GM12801 (cell line): ENCODE results near the gene BAIAP2.

ENCODE experiments used
- TF ChIP-seq, protein P1 (sequence below): IDR thresholded peaks from one replicate; pipeline ENCODE4 v1.5.1; 2011; ENCODE audit warnings: control low read depth; ENCODE audit not compliant: insufficient read length; ENCODE audit errors: extremely low read depth

BAIAP2 gene

DNA sequence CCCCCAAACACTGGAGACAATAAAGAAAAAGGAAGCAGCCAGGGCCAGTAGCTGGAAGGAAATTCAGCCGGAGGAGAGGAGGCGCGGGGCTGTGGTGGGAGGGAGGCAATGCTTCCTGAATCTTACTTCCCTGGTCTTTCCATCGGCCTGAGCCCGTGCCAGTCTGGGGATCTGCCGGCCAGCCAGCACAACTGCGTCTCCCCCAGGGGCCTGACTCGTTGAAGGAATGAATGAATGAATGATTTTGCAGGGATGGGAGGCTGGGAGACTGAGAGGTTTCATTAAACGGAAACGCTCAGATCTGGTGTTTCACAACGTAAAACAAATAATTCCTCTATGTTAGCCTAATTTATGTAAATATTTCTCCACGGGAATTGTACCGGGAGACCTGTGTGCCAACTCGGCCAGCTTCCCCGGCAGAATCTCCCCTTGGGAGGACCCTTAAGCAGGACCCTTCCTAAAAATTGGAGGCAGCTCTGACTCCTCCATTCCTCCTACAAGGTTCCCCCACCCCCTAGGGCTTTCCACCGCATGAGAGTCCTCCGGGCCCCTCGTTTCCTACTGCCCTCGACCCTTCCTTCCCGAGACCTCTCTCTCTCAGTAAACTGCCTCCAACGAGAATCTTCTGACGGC, 1.3 kb upstream of the BAIAP2 start:
- TF ChIP-seq, protein P1, sequence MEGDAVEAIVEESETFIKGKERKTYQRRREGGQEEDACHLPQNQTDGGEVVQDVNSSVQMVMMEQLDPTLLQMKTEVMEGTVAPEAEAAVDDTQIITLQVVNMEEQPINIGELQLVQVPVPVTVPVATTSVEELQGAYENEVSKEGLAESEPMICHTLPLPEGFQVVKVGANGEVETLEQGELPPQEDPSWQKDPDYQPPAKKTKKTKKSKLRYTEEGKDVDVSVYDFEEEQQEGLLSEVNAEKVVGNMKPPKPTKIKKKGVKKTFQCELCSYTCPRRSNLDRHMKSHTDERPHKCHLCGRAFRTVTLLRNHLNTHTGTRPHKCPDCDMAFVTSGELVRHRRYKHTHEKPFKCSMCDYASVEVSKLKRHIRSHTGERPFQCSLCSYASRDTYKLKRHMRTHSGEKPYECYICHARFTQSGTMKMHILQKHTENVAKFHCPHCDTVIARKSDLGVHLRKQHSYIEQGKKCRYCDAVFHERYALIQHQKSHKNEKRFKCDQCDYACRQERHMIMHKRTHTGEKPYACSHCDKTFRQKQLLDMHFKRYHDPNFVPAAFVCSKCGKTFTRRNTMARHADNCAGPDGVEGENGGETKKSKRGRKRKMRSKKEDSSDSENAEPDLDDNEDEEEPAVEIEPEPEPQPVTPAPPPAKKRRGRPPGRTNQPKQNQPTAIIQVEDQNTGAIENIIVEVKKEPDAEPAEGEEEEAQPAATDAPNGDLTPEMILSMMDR: no peak

DNA sequence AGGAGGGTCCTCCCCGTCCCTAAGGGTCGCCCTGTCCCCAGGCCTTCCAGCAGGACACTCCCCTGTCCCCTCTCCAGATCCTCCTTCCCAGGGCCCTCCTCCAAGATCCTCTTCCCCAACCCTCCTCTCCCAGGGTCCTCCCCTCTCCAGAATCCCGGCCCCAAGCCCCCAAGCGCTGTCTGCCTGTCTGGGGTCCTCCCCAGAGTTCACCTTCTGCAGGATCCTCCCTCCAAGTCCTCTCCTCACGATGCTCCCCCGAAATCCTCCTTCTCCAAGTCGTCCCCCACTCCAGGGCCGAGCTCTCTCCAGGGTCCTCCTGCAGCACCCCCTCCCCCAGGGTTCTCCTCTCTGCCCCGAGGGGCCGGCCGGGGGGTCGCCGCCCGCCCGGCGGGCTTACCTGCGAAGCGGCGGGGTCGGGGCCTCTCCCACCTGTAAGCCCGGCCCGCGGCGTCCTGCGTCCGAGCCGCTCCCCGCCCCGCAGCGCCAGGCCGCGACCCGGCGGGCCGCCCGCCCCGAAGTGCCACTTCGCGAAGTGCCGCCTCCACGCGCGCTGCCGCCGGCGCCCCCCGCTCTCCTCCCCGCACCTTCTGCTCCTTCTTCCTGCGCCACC, 678 bp upstream of the BAIAP2 start:
- TF ChIP-seq, protein P1: no peak

DNA sequence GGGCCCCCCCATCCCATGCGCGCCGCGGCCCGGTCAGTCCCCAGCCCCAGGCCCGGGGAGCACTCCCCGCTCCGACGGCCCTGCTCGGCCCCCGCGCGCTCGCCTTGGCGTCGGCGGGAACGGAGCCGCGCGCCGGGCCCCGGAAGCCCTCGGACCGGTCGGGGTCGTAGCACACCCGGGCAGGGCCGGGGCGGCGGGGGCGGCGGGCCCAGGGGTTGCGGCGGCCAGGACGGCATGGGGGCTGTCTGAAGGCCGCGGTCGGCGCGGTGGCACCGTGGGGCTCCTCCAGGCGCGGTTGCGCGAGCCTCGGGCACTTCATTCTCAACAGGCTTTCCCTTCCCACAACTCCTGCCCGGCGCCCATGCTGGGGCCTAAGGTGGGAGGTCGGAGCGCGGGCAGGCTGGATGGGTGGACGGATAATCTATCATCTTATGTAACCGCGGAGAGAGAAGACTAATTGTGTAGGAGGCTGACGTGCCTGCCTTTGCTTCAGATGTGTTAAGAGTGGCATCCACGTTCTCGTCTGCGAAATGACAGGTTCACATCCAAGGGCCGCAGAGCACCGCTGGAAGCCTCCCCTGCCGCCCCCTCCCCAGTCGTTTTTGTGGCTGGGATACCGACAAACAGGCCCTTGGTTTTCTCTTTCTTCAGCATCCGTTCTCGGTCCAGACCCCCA, 708 bp downstream of the BAIAP2 start:
- TF ChIP-seq, protein P1: no peak

DNA sequence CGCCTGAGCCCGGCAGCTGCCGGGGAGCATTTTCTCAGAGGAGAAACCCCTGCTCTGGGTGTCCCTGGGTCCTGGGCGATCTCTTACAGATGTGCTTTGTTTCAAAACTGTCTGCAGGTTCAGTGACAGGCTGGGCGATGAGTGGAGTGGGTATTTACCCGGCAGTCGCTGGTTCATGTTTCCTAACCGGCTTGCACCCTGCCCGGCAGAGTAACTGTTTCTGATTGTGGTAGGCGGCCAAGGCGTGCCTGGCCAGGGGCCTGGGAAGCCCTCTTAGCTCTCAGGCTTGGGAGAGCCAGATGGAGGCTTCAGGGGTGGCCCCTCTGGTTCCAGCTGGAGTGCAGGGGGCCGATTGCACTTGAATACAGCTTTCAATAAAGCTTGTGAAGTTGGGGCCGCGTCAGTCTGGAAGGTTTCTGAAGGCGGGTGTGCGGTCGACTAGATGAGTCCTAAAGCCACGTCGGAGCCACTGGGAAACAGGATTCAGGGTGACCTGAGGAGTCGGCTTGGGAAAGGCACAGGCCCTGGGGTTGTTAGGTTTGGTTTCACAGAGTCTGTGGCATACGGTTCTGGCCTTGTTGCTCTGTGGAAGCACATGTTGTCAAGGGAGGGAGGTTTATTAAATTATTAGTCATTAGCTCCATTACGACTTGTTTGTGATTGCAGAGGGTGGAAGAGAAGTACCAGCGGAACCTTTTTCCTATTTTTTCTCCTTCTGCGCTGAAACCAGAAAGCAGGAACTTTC, 1.4 kb downstream of the BAIAP2 start:
- TF ChIP-seq, protein P1: no peak

DNA sequence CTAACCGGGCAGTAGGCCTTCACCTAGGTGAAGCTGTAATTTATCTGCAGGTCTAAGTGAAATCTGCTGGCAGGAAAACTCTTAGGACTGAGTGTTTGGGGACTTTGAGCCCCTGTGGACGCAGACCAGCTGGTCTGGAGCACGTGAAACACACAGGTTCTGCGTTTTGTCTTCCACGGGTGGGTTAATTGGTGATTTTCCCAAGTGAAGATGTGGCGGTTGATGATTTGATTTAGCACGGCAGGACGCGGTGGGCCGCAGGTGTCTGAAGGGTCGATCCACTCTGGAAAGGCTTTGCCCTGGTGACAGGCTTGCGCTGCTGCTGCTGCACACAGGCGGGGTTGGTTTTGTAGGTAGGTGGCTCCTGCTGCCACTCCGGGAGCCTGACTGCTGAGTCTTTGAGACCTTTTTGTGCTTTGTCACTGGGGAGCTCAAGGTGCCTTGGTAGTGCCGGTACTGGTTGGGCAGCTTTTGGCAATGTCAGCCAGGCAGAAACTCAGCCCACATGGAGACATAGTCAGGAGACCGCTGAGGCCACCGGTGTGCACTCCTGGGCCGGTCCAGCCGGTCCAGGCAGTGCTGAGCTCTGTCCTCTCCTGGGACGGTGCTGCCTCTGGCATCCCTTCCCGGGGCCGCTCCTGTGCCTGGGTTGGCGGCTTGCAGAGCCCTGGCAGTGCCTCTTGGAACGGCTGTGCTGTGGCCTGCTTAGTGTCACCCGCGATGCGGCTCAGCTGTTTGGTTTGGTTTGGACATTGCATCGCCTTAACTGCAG, 2.3 kb downstream of the BAIAP2 start:
- TF ChIP-seq, protein P1: no peak

DNA sequence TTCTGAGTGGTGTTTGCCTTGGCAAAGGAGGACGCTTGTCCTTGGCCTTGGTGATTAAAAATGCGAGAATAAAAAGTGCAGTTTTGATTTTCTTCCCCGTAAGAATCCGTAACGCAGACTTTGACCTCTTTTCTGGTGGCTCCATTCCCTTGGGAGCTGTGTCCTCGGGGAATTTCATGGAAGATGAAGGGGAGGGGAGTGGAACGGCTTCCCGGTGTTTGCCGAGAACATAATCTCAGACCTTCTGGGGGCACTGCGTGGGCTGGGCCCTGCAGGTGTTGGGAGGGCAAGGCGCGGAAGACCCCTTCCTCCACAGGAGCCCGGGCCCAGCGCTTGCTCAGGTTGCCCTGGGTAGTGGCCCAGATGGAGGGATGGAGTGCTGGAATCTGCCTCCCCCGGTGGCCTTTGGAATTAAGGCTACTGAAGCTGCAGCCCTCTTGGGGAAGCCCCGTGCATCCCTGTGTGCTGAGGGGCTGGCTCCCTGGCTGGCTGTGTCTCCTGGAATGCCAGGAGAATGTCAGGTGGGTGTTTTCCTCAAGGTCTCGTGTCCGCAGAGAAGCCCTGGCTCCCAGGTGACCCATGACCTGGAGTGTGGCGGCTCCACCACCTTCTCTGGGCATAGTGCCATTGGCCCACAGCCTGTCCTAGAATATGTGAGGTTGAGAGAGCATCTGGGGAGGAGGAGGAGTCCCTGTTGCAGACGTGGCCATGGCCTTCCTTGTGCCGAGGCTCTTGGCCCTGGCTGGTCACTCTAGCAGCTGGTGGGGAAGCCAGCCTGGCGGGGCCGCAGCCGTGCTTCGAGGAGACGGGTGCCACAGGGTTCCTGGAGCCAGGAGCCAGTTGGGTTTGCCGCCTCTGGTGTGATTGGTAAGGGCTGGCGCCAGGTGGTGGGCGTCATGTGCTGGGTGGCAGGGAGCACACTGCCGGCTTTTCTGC, 3.1 kb downstream of the BAIAP2 start:
- TF ChIP-seq, protein P1: no peak
